NB4 (cell line): ENCODE measurements around the gene ROMO1.

ENCODE experiments used
- DNase-seq: peaks from one replicate; pipeline ENCODE4 v3.0.0; 2010; ENCODE audit warnings: low read depth
- H3K4me3 ChIP-seq: one replicate; pipeline ENCODE4 v1.5.1; 2011; ENCODE audit warnings: mild to moderate bottlenecking, low read depth, low read length, moderate library complexity
- MAX ChIP-seq: IDR thresholded peaks from 2 replicates; pipeline ENCODE4 v1.6.1; 2011; ENCODE audit warnings: low read depth, low read length
- MYC ChIP-seq: IDR thresholded peaks from 2 replicates; pipeline ENCODE4 v1.6.1; 2011; ENCODE audit warnings: low read depth, low read length
- POLR2A ChIP-seq: IDR thresholded peaks from 2 replicates; pipeline ENCODE4 v1.6.1; 2011; ENCODE audit warnings: mild to moderate bottlenecking; ENCODE audit not compliant: insufficient read length; ENCODE audit errors: extremely low read depth
- TF ChIP-seq, protein P1 (sequence below): IDR thresholded peaks from one replicate; pipeline ENCODE4 v1.5.1; 2012; ENCODE audit warnings: low read depth, low read length

The ROMO1 gene

DNA sequence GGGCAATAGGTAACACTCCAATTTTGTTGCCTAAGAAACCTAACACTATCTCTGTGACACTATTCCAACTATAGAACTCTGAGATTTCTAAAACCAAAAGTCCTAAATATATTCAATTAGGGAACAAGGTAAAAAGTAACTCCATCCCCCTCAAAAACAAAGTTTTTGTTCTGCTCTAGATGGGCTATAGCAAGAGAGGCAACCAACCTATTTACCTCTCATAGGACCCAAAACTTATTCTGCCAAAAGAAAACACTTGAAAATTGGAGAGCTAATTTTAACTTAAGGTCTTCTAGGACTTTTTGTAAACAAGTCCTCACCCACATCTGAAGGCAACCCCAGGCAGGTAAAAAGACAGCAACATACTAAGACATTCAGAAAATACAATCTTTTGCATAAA lies 35.2 kb downstream of the ROMO1 start:
- DNase-seq = no peak
- TF ChIP-seq MYC (no peak), MAX (no peak)
- TF ChIP-seq, protein P1, sequence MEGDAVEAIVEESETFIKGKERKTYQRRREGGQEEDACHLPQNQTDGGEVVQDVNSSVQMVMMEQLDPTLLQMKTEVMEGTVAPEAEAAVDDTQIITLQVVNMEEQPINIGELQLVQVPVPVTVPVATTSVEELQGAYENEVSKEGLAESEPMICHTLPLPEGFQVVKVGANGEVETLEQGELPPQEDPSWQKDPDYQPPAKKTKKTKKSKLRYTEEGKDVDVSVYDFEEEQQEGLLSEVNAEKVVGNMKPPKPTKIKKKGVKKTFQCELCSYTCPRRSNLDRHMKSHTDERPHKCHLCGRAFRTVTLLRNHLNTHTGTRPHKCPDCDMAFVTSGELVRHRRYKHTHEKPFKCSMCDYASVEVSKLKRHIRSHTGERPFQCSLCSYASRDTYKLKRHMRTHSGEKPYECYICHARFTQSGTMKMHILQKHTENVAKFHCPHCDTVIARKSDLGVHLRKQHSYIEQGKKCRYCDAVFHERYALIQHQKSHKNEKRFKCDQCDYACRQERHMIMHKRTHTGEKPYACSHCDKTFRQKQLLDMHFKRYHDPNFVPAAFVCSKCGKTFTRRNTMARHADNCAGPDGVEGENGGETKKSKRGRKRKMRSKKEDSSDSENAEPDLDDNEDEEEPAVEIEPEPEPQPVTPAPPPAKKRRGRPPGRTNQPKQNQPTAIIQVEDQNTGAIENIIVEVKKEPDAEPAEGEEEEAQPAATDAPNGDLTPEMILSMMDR = no peak
- H3K4me3 ChIP-seq = peak overlapping the region; percentile 43

- H3K4me3 ChIP-seq = peak overlapping the region; percentile 43
- TF ChIP-seq MYC (no peak), POLR2A (no peak), MAX (no peak)
- TF ChIP-seq, protein P1 = no peak
Measured at GRCh38 chr20:35734777-35735649, 35.8 kb downstream of the ROMO1 start.

DNA sequence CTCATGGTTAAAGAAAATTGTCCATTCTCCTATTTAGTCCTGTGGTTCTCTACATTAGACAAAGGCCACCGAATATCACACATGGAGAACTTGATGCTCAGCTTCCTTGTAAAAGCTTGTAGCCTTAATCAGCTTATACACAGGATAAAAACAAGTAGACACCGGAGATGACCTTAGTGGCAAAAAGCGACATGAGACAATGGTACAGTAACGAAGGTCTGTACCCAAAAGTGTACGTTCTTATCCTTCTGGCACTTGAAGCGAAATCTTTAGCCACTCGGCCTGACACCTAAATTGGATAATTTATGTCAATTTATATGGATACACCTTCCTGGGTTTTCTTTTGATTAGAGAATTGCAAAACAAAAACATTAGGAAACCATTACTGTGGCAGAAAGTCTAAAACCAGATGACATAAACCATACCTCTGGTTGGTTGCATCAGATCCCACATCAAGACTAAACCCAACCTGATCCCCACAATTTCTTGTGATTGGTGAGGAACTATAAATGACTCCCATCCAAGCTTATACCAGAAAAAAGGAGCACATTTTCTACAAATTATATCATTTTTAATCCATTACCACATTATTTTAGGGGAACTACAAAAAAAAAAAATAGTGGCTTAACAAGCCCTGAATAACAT lies 36.7 kb downstream of the ROMO1 start:
- DNase-seq = no peak
- no peak for TF ChIP-seq POLR2A
- TF ChIP-seq, protein P1 = no peak
- no peak for TF ChIP-seq MYC
- TF ChIP-seq MAX = no peak
- peak overlapping the region; percentile 43 for H3K4me3 ChIP-seq

More at GRCh38 chr20:35734777-35735649, 35.8 kb downstream of the ROMO1 start:
- no peak for DNase-seq

- no peak for TF ChIP-seq MAX
- no peak for TF ChIP-seq POLR2A
- peak overlapping the region; percentile 99 for H3K4me3 ChIP-seq
- no peak for DNase-seq
Measured at GRCh38 chr20:35737865-35738333, 38.7 kb downstream of the ROMO1 start.

DNA sequence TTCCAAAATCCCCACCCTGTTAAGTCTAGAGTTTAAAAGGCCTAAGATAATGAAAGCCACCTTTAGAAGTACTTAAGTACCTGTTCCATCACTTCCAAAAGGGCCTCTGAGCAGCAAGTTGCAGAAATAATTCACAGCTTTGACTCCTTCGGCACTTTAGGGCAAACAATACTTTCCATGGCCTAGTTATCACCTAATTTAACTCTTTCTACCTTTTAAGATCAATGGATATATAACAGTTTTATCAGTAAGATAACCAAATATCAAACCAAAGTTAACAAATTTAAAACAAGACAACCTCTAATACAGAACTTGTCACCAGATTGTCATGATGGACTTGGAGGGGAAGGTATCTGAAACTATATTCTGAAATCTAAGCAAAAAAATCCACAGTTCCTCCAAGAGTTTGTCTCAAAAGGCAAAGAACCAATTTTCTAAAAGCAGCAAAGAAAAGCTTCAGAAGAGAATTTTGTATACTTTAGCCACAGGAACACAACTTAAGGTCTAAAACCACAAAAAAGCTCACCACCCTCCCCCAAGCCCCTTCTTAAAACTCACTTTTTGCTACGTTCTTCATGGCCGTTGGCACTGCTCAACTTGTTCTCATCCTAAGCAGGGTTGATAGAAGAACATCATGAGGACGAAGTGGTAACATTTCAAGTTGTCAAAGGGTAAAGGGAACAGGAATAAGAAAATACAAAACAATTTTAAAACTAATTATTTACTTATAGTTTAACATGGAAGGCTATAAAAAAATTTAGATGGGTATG lies 39.4 kb downstream of the ROMO1 start:
- TF ChIP-seq POLR2A (no peak), MAX (no peak), MYC (no peak)
- TF ChIP-seq, protein P1 = no peak
- H3K4me3 ChIP-seq = peak overlapping the region; percentile 99
- DNase-seq = no peak
